SK-N-MC (cell line): Measurements from ENCODE around the gene LSP1.

ENCODE experiments used
- EZH2 ChIP-seq: fragments of 200-600 bp; sonication (generic); IDR thresholded peaks from one replicate; pipeline ENCODE4 v1.6.1; 2017; ENCODE audit warnings: antibody characterized with exemption
- FOXP2 ChIP-seq: optimal IDR thresholded peaks from 2 replicates; pipeline ENCODE3; 2011; ENCODE audit warnings: mild to moderate bottlenecking, moderate library complexity; ENCODE audit not compliant: insufficient read depth; ENCODE audit errors: extremely low read length, control extremely low read depth
- POLR2AphosphoS5 ChIP-seq: IDR thresholded peaks from 2 replicates; pipeline ENCODE4 v1.6.1; 2012; ENCODE audit warnings: mild to moderate bottlenecking, low read depth, low read length, borderline replicate concordance

DNA sequence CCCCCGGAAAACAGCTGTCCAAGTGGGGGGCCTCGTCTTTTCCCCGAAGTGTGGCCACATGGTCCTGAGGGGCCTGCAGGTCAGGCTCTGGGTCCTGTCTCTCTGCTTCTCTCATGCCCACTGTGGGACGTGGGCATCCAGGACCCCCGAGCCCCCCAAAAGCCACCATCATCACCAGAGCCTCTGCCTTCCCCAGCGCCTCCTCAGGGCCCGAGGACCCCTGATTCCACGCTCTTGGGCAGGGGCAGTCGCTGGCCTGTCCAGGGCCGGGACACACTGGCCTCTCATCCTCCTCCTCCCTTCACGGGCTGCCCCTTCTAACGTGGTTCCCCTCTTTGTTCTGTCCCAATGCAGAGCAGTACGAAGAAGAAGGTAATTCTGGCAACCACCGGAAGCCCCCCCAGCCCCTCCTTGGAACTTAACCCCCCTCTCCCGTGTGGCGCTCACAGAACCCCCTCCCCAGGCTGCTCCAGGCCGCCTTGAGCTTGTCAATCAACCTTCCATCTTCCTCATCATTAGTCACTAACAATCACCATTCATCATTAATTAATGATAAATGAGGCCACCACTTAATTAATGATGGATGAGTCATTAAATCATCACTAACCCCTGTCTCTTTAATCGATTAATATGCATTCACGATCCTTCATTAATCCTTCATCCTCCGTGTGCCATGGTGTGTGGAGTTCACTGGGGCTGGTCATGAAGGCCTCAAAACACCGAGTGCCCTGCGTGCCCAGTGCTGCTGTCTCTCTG lies 70.5 kb downstream of the LSP1 start:
- TF ChIP-seq POLR2AphosphoS5 (no peak), EZH2 (no peak), FOXP2 (no peak)
